ENCODE results near the gene FOLR3.
A peak's percentile ranks its signal among the peaks of the same experiment; 100 is the strongest.
"Not testable (repeated sequence)": the region's sequence is repeated elsewhere in the genome, so short reads cannot be mapped to it uniquely, and the experiment has no call there.

FOLR3 gene

GRCh38 chr11:72135473-72135872 lies at the start of gene FOLR3:
TSS of gene FOLR3 (plus strand) at chr11:72135725. CDS start at chr11:72135953, 228 bp downstream.
- not testable (repeated sequence) for DNase-seq

- no peak for DNase-seq
Observed at GRCh38 chr11:72088076-72088808, 47.3 kb upstream of the FOLR3 start.

- DNase-seq, result peak; percentile 81
Observed at GRCh38 chr11:72091292-72091691, 44.2 kb upstream of the FOLR3 start.

- DNase-seq, result no peak
Observed at GRCh38 chr11:72098741-72099140, 36.8 kb upstream of the FOLR3 start.

- DNase-seq, result no peak
Observed at GRCh38 chr11:72100009-72100408, 35.5 kb upstream of the FOLR3 start.

- DNase-seq, result no peak
Observed at GRCh38 chr11:72100462-72100861, 35.1 kb upstream of the FOLR3 start.

- DNase-seq, result no peak
Observed at GRCh38 chr11:72102162-72102561, 33.4 kb upstream of the FOLR3 start.

- DNase-seq, result no peak
Observed at GRCh38 chr11:72102631-72102945, 32.9 kb upstream of the FOLR3 start.

- DNase-seq, result peak; percentile 99
Observed at GRCh38 chr11:72102946-72103753, 32.4 kb upstream of the FOLR3 start, which contains the start of gene LAMTOR1. TSS of gene LAMTOR1 (minus strand) at chr11:72103297. CDS start at chr11:72103224, 73 bp downstream.

GRCh38 chr11:72103754-72104167 lies 31.8 kb upstream of the FOLR3 start:
- DNase-seq, result no peak

GRCh38 chr11:72105888-72106287 lies 29.6 kb upstream of the FOLR3 start, which contains the start of gene TOMT:
TSS of gene TOMT (plus strand) at chr11:72105924. CDS start at chr11:72105952, 28 bp downstream.
- no peak for DNase-seq

- DNase-seq, result no peak
Observed at GRCh38 chr11:72111300-72112142, 24.0 kb upstream of the FOLR3 start.

- DNase-seq, result peak; percentile 98
Observed at GRCh38 chr11:72112143-72112977, 23.2 kb upstream of the FOLR3 start, which contains the start of gene ANAPC15. TSS of gene ANAPC15 (minus strand) at chr11:72112695. CDS start at chr11:72111276, 1,419 bp downstream.

- no peak for DNase-seq
Observed at GRCh38 chr11:72112978-72113808, 22.3 kb upstream of the FOLR3 start.

- no peak for DNase-seq
Observed at GRCh38 chr11:72114570-72114969, 21.0 kb upstream of the FOLR3 start.

- DNase-seq, result no peak
Observed at GRCh38 chr11:72116019-72116755, 19.3 kb upstream of the FOLR3 start.

GRCh38 chr11:72119198-72119597 lies 16.3 kb upstream of the FOLR3 start:
- no peak for DNase-seq

GRCh38 chr11:72120930-72121329 lies 14.6 kb upstream of the FOLR3 start:
- no peak for DNase-seq

GRCh38 chr11:72122607-72123006 lies 12.9 kb upstream of the FOLR3 start:
- no peak for DNase-seq

- no peak for DNase-seq
Observed at GRCh38 chr11:72123117-72123653, 12.3 kb upstream of the FOLR3 start.

Measured in midbrain (tissue), 1 donor.